Measurements from ENCODE around the gene LPCAT1. TPM values are rescaled to one million over a fixed set of nuclear protein-coding genes. Genes with fewer than 3 reads are reported as not detected.

The LPCAT1 gene
- total and polyA plus RNA-seq, 2 of the 4 experiments (the other 2 are of a cell fraction), result 17.7 to 33.6 TPM

DNA sequence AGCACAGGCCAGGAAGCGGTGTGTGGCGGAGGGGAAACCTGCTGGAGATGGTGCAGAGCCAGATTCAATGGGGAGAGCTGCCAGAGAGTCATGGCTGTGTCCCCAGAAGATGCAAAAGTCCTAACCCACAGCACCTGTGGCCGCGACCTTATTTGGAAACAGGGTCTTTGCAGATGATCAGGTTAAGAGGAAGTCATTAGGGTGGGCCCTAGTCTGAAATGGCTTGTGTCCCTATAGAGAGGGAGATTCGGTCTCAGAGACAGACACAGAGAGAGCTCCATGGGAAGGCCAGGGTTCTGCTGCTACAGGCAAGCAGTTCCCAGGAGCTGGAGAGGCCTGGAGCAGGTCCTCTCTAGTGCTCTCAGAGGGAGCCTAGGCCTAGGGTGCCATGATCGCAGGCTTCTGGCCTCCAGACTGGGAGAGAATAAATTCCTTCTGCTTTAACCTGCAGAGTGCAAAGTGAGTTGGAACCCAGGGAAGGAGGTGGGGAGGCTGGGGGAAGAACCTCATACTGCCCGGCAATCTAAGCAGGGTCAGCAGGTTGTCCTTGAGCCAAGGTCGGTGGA is 1.9 kb upstream of the LPCAT1 start:
- no peak for ATAC-seq (ENCODE audit: low read depth)
- peaks cover 3% of the 10 kb centered on the region; the same call in 1 of the 2 replicates for H3K36me3 ChIP-seq (ENCODE audit: control insufficient read depth, insufficient read depth, low read length)
- H3K27me3 ChIP-seq (ENCODE audit: control insufficient read depth, insufficient read depth, low read length), result peaks cover 8% of the 10 kb centered on the region
- no peak overlapping the region for H4K8ac ChIP-seq (ENCODE audit: low read depth in 2 of 2, low read length in 2 of 2)
- no peak overlapping the region for H2AK9ac ChIP-seq (replicated peaks; ENCODE audit: low read depth, low read length, poor library complexity)
- H3K14ac ChIP-seq (replicated peaks; ENCODE audit: low read depth, low read length), result no peak overlapping the region
- peaks cover 8% of the 10 kb centered on the region; the same call in 1 of the 2 replicates for H3K9me1 ChIP-seq (ENCODE audit: insufficient read depth, low read length)
- peak overlapping the region; percentile 27 for H2AFZ ChIP-seq (replicated peaks; ENCODE audit: low read length, poor library complexity)
- CTCF ChIA-PET, result no interaction called here
- H3K4me3 ChIP-seq (ENCODE audit: insufficient read depth, low read depth, low read length), result no peak overlapping the region
- no peak overlapping the region for H3K23ac ChIP-seq (ENCODE audit: low read depth, low read length)
- no peak overlapping the region for H2BK15ac ChIP-seq (ENCODE audit: low read depth, low read length)
- no peak overlapping the region for H3K56ac ChIP-seq (ENCODE audit: extremely low read depth, insufficient read depth, low read length)
- no peak overlapping the region for H4K5ac ChIP-seq (ENCODE audit: low read depth, low read length)
- H3K79me1 ChIP-seq (ENCODE audit: low read depth in 1 of 2, low read length in 2 of 2), result peaks cover 7 to 22% of the 10 kb centered on the region in 2 experiments; a peak in 3 of 4 replicates
- no peak overlapping the region for H3K4me2 ChIP-seq (ENCODE audit: low read depth, low read length)
- no TSS peak for BruUV-seq (replicated peaks)
- H2BK20ac ChIP-seq (ENCODE audit: low read depth, low read length), result no peak overlapping the region
- POLR2A ChIA-PET (ENCODE audit: unreplicated experiment), result no interaction called here
- no peak overlapping the region for H2AK5ac ChIP-seq (ENCODE audit: low read depth, low read length)
- in situ Hi-C loops (cut with MboI; ENCODE audit: low sequenced_read_pairs) (no loop called here), dilution Hi-C loops (cut with HindIII; ENCODE audit: low sequenced_read_pairs, unreplicated experiment) (no loop called here), intact Hi-C loops (cut with micrococcal nuclease) (no loop called here)
- peaks cover 9% of the 10 kb centered on the region for H3K4me1 ChIP-seq (ENCODE audit: control insufficient read depth, insufficient read depth, low read length)
- H2BK5ac ChIP-seq (ENCODE audit: low read depth, low read length, poor library complexity, severe bottlenecking), result no peak overlapping the region
- no peak overlapping the region for H2BK120ac ChIP-seq (ENCODE audit: low read depth, low read length)
- H3K18ac ChIP-seq (ENCODE audit: low read depth, low read length), result no peak overlapping the region
- H3K9ac ChIP-seq (ENCODE audit: low read depth, low read length), result no peak overlapping the region
- H4K91ac ChIP-seq (ENCODE audit: insufficient read depth, low read depth, low read length), result no peak overlapping the region
- peaks cover 22% of the 10 kb centered on the region for H4K20me1 ChIP-seq (ENCODE audit: insufficient read depth, low read length)
- DNase-seq, result no peak
- no peaks in the 10 kb centered on the region for H3K9me3 ChIP-seq (ENCODE audit: control insufficient read depth, insufficient read depth, low read length)
- TF ChIP-seq MAZ (IDR thresholded peaks at IDR 0.05; ENCODE audit: borderline replicate concordance, low read depth, low read length), result no peak
- no peak for TF ChIP-seq MXI1 (IDR thresholded peaks at IDR 0.05; ENCODE audit: borderline replicate concordance, low read depth, low read length)
- no peak for TF ChIP-seq NFE2L2 (IDR thresholded peaks at IDR 0.05; ENCODE audit: low read depth, low read length)
- no peak for TF ChIP-seq BHLHE40 (IDR thresholded peaks at IDR 0.05; ENCODE audit: low read depth, low read length)
- TF ChIP-seq CTCF (conservative IDR thresholded peaks at IDR 0.05; ENCODE audit: low read depth, low read length), result no peak
- no peak overlapping the region for H3K27ac ChIP-seq (ENCODE audit: insufficient read depth, low read length)
- no peak overlapping the region for H3K4ac ChIP-seq (ENCODE audit: low read depth, low read length)
- 92% methylated on average over 2 of the region's 8 CpGs; no CpG with 5 or more reads in 1 of the 2 experiments for WGBS, 2 experiments (ENCODE audit: extremely low coverage in 2 of 2, insufficient read length in 1 of 2)

Measured in IMR-90 (cell line).